Measurements from ENCODE around the gene RPS6KA3.
"Not testable (repeated sequence)": the region's sequence is repeated elsewhere in the genome, so short reads cannot be mapped to it uniquely, and the experiment has no call there.

RPS6KA3 gene

DNA sequence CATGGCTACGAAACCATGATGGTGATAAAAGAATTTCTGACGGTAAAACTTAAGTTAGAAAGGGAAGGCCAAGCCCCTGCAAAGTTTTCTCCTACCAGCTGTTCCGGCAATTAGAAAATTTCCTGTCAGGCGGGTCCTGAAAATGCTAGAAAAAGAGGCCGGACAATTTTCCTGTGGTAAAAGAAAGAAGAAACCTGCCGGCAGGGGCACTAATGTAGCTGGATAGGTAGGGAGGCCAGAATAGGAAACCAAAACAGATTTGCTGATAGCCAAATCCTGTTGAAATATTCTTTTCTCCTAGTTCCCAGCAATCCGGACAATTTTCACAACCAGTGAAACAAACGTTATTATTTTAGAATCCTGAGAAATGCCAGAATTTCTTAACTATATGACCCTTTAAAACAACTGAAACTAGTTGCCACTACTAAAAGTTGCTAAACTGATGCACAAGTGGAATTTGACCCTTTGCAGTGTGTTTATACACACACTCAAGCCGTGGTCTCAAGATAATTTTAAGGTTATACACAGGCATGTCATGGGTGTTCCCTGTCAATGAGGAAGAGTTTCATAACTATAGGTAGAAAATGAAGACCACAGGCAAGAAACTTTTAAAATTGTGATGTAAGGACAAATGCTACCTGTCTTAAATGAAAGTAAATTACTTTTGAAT, 47.7 kb downstream of the RPS6KA3 start:
- DNase-seq (ENCODE audit: low read depth): no peak

DNA sequence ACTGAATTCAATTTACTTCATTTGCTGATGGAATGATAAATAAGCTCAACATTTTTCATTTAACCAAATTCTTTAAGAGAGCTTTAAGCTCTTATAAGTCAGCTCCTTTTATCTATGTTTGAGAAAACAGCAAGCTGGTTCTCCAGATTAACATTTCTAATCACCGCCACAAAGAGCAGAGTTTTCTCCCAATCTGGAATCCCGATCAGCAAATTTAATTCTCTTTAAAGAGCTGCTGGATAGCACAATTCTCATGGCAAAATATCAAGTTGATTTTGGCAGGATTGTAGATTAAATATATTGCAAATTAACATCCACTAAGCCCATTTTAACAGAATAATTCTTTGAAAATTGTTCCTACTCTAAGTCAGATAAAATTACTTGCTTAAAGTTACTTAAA, 48.8 kb downstream of the RPS6KA3 start:
- no peak for DNase-seq (ENCODE audit: low read depth)

DNA sequence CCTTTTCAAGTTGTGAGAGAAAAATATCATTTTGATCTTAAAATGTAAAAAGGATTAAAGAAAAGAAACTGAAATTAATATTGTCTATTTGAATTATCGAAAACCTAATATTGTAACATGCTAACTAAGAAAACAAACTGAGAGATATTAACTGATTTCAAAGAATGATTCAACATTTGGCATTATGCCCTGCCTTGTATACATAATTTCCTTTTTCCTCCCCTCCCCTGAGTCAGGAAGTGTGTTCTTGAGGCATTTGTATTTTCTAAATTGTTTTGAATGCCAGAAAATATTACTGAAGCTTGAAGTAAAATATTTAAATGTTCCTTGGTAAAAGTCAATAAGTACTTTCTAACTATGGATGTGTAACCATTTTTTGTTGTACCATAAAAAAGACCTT, 49.4 kb downstream of the RPS6KA3 start:
- no peak for DNase-seq (ENCODE audit: low read depth)

DNA sequence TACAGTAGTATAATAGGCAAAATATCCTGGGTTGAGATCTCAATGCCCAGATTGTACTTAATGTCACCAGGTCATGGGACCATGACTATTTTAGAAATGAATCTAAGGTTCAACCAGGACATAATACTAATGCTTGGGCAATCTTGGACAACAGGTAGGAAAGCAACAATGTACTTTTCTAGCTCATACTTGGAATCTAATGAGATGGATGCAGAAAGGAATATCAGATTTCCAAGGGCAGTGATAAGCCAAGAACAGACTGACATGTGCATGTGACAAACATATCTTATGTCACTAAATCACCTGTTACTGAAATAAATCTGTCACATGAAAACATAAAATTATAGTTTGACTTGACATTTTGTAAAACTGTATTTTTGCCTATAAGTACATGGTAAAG, 51.1 kb downstream of the RPS6KA3 start:
- DNase-seq (ENCODE audit: low read depth): no peak

DNA sequence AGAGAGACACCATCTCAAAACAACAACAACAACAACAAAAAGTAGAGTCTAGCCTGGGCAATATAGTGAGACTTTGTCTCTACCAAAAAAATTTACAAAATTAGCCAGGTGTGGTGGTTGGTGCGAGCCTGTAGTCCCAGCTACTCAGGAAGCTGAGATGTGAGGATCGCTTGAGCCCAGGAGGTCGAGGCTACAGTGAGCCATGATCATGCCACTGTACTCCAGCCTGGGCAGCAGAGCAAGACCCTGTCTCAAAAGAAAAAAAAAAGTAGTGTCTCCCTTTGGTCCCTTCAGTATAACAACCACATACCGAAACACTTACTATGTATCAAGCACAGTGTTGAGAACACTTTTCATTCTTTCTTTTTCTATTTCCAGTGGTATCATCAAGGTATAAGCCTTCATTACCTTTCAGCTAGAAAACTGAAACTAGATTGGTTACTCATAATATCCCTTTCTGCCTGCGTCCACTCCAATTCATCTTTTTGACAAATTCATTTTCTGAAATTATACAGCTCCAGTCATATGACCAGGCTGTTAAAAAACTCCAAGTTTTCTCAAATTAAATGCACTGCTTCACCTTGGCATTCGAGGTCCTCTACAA, 54.1 kb downstream of the RPS6KA3 start:
- no peak for DNase-seq (ENCODE audit: low read depth)

DNA sequence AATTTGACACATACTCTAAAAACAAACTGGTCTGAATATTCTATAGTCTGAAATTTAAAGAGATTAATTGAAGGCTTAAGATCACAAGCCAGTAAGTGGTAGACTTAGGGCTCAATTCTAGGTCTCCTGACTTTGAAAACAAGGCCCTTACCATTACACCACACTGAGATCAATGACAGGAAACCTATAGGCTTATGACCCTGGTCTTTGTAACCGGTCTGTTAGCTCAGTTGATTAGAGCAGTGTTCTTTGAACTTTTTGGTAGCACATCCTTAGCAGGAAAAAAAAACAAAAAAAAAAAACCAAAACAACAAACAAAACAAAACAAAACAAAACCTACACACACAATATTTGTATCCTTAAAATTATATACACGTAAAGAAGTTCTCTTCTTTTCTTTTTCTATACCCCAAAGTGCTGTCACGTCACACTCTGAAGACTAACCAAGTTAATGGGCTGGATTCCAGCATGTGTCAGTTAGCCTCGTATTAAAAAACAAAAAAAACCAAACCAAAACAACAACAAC, 55.4 kb downstream of the RPS6KA3 start:
- no peak for DNase-seq (ENCODE audit: low read depth)

DNA sequence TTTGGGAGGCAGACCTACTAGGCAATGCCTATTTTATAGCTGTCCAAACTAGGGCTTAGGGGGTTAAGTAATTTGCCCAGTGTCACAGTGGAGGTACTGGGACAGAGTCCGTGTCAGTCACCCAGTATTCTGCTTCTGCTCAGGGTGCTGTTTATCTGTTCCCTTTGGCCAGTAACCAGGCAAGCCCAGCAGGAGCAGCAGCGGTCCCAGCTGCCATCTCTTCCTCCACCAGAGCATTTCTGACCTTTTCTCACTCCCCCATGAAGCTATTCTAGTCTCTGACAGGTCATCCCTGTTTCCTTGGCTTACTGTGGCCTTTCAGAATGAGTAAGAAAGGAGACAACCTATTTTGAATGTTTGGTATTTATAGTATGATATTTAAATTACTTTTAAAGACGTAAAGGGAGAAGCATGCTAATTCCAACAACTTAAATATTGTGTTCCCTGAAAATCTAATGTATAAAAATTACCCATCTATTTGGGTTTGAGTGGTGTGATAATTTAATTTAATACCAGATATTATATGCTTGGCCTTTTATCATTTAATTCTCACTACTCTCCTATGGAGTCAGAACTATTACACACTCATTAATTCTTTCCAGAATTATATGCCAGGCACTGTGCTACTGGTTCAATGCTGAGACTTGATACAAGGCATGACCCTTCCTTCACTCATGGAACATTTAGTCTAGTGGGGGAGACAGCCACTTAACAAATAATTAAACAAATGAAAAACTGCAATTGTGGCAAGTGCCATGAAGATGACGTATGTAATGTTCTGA, 60.6 kb downstream of the RPS6KA3 start:
- DNase-seq (ENCODE audit: low read depth): no peak

DNA sequence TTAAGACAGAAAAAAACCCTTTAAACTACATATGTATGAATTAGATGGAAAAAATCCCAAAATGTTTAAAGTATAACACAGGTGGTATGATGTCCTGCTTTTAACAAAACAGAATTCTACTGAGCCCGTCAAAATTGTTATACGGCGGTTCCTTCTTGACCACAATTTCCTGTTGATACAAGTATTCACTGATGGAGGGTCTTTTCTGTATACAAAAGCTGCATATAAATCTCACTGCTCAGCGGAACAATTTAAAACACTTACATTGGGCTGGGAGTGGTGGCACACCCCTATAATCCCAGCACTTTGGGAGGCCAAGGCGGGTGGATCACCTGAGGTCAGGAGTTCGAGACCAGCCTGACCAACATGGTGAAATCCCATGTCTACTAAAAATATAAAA, 62.4 kb downstream of the RPS6KA3 start:
- no peak for DNase-seq (ENCODE audit: low read depth)

DNA sequence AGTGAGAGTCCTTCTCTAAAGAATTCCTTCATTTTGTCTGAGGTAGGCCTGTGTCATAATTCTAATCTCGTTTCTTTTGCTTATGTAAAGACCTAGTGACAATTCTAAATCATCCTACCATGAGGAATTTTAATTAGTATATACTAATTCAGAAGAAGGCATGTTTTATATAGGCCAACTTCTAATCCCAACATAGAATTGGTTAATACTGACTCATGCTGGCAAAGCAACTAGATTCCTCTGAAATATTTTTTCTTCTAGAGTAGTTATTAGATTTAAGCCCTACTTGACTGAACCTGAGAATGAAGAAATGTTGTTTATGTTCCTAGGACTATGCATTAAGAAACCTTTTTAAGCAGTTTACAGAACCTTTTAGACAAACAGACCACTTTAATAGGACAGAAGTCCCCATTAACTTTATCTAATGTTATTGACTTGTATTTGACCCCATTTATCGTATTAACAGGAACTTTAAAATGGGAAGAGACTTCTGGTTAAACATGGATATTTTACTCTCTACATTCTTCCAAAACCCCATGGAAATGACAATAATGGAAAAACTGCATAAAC, 69.0 kb downstream of the RPS6KA3 start:
- DNase-seq (ENCODE audit: low read depth): no peak

DNA sequence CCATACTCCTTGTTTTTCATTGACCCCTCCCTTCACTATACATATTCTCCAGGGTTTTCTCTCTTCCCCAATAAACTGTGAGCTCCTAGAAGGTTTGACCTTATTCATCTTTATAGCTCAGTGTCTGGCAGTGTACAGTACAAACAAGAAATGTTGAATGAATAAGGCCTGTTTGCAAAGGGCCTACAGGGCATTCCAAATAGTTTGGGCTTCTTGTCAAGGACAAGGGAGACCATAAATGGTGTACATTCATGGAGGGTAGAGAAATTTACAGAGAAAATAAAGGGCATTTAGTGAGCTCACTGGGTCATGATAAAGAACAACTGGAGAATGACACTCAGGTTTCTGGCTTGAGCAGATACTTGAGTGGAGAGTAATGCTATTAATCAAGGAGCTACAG, 77.5 kb downstream of the RPS6KA3 start:
- no peak for DNase-seq (ENCODE audit: low read depth)

DNA sequence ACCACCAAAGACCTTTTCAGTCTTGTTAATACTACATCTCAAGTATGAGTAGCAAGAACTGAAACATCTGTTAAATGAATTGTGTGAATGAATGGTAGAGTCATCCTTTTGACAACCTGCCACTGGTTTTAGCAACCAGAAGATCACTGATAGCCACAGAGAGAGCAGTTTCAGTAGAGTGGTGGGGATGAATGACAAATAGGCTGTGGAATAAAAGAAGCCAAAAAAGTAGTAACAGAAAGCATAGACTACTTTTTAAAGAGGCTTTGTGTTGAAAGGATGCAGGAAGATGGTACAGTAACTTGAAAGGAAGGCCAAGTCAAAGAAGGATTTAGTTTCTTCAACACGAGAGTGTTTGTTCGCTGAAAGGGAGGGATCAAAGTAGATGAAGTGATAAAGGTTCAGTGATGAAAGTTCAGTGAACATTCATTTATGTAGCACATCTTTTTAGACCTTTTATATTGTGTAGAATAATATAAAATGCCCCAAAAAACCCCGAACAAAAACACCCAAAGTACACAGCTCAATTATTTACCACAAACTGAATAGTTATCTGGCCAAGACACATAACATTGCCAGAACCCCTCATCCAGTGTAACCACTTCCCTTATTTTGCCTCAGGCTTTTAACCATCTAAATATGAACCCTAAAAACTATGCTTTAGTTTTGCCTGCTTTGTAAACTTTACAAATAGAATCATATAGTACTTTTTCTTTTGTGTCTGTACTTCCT, 84.9 kb downstream of the RPS6KA3 start:
- no peak for DNase-seq (ENCODE audit: low read depth)

DNA sequence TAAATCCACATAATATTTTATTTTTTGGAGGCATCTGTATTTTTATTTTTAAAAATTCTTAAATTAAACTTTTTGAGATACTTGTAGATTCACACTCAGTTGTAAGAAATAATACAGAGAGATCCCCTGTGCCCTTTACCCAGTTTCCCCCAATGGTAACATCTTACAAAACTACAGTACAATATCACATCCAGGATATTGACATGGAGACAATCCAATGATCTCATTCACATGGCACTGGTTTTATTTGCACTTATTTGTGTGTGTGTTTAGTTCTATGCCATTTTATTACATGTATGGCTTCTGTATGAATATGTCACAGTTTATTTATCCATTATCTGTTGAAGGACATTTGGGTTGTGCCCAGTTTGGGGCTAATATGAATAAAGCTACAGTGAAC, 89.6 kb downstream of the RPS6KA3 start:
- DNase-seq (ENCODE audit: low read depth): no peak

DNA sequence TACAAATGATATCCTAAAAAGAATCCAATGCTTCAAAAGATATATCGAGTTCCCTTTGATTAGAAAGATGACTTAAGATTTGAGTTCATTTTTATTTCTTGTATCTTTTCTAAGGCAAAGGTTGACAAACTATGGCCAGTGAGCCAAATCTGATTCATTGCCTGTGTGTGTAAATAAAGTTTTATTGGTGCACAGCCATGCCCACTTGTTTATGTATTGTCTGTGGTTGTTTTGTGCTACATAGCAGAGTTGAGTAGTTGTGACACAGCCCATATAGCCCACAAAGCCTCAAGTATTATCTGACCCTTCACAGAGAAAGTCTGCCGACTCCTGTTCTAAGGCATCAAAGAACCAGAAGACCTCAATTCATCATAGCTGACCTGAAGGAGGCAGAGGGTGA, 92.9 kb downstream of the RPS6KA3 start:
- no peak for DNase-seq (ENCODE audit: low read depth)

DNA sequence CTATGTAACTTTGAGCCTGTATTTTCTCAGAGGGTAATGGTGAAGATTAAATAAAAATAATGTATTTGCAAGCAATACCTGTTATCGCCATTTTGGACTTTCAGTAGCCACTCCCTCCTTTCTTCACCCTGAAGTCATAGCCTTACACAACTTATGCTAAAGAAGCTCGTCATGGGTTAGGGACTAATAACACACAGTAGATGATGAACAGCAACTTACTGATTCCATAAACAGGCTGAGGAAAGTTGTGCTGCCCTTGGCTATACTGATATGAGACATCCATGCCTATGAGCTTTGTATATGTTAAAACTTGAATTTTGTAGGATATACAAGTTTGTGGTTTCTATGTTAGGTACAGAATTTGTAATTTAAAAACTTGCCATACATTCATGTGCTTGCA, 93.4 kb downstream of the RPS6KA3 start:
- no peak for DNase-seq (ENCODE audit: low read depth)

DNA sequence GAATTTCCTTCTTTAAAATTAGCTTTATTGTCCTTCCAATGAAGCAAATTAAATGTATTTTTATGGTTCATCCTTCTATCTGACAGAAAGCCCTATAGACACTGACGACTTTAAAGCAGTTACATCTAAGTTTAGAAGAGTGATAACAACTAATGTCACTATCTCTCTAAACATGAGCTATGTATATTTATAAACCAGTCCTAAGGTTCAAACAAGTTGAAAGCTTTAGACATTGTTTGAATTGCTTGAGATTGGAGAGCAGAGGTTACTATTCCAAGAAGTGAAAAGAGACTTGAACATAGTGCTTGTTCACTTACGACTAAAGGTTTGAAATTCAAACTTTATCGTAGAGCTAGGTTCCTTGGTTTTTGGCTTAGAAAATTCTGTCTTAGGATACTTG, 94.8 kb downstream of the RPS6KA3 start:
- DNase-seq (ENCODE audit: low read depth): no peak

DNA sequence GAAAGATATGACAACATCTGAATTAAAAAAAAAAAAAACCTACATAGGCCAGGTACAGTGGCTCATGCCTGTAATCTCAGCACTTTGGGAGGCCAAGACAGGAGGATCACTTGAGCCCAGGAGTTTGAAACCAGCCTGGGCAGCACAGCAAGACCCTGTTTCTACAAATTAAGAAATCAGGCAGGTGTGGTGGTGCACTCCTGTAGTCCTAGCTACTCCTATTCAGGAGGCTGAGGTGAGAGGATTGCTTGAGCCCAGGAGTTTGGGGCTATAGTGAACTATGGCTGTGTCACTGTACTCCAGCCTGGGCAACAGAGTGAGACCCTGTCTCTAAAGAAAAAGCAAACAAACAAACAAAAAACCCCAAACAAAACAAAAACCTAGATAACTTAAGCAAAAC, 104.2 kb downstream of the RPS6KA3 start:
- not testable (repeated sequence) for DNase-seq (ENCODE audit: low read depth)

DNA sequence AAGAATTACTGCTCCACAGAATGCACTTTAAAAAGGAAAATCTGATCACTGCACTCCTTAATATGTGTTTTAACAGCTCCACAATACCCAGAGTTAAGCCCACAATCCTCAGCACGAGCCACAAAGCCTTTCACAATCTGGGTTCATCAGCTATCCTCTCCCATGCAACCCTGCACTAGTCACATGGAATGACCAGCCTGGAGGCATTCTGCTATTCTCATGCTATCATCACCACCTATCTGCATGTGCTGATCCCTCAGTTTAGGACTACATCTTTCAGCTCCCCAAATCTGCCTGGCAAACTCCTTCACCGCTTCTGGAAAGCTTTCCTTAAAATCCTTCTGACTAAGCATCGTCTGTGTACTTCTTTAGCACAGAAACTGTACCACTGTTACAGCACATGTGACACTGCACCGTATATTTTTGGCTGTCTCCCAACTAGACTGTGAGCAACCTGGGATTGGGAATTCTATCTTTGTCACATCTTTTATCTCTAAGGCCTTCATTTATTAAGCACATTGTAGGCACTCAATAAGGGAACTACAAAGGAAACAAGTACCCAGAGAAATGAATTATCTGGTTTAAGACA, 106.8 kb downstream of the RPS6KA3 start:
- DNase-seq (ENCODE audit: low read depth): no peak

DNA sequence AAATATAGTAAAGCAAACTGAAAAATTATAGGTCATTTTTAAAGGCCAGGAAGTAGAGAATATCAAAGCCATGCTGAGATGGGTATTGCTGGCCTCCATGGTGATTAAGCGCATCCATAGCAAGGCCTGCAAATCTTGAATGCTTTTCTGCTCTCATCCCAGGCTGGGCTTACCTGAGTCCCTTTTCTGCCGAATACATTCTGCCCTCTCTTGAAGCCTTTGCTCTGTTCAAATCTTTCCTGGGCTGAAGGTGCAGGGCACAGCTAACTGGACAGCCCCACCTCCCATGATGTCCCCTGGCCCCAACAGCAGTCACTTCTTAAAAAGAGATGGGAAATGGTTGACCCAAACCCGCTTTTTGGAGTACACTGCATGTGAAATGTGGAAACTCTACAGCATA, 115.0 kb downstream of the RPS6KA3 start:
- DNase-seq (ENCODE audit: low read depth): no peak

DNA sequence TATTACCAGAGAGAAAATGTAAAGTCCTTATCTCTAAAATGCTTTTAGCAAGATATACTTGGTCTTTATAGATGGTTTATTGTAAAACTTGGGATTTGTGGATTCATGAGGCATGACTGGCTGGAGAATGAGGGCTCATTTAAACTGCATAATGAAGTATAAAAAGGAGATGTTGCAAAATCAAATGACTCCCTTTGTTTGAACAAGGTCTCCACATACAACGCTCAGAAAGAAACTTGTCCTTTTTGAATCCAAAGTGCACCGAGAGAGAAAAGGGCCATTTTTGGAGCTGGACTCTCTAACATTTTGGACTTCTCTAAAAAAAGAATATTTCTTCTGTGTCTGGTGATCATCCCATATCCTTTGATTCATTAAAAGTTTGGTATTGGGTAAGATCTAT, 117.4 kb downstream of the RPS6KA3 start:
- DNase-seq (ENCODE audit: low read depth): no peak

DNA sequence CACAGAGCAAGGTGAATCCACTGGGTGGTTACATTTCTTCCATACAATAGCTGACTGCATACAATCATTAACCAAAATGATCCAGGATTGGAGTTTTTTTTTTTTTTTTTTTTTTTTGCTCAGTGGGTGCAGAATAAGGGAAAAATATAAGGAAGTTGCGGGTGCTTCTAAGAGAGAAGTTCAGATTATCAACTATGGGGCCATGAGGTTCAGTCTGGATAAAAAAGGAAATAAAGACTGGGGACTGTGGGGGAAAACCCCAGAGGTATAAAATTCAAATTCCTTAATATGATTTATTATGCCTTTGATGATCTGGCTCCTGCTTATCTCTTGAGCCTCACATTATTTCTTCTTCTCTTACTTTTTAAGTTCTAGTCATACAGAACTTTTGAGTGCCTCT, 119.1 kb downstream of the RPS6KA3 start:
- no peak for DNase-seq (ENCODE audit: low read depth)

DNA sequence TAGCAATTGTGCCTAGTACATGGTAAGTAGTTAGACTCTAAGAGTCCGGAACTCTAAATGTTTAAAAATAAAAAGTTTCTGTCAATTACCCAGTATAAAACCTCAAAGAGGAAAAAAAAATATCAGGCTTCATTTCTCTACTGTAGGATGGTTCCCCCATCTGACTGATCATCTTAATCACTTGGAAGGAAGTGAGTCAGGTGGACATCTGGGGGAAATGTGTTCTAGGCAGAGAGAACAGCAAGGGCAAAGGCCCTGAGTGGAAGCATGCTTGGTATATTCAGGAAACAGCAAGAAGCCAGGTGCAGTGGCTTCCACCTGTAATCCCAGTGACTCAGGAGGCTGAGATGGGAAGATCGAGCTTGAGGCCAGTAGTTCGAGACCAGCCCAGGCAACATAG, 122.2 kb downstream of the RPS6KA3 start:
- DNase-seq (ENCODE audit: low read depth): no peak

DNA sequence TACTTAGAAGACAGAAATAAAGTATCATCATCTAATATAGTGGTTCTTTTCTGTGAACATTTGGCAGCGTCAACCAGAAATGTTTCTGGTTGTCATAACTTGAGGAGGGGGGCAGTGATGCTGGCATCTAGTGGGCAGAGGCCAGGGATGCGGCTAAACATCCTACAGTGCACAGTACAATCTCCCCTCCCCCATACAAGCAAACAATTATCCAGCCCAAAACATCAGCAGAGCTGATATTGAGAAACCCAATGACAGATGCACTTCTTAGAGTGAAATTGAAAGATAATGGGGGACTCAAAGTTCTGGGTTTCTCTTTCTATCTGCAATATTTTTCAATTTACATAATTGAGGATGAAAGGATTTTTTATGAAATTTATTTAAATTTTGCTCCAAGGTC, 123.1 kb downstream of the RPS6KA3 start:
- no peak for DNase-seq (ENCODE audit: low read depth)

Data from stimulated activated CD8-positive, alpha-beta memory T cell treated with anti-CD3 and anti-CD28 coated beads, Interleukin-15, amount 100 ng/mL, for 24 hours (primary cell).